H1 (cell line): ENCODE results near the gene GON4L. TPM values are rescaled to one million over a fixed set of nuclear protein-coding genes. Genes with fewer than 3 reads are reported as not detected.
"Not testable (repeated sequence)": the region's sequence is repeated elsewhere in the genome, so short reads cannot be mapped to it uniquely, and the experiment has no call there.

Experiments
- CTCF ChIA-PET: fragments of 300-600 bp; sonication (Branson Sonifier 250); formaldehyde crosslinking; loops from one replicate; lab custom pipeline; 2021; ENCODE audit not compliant: partially characterized antibody; lab: Charles Lee
- POLR2A ChIA-PET: fragments of 300-600 bp; sonication (Branson Sonifier 250); formaldehyde crosslinking; loops from one replicate; lab custom pipeline; 2021; ENCODE audit warnings: inconsistent platforms; ENCODE audit not compliant: partially characterized antibody; lab: Charles Lee
- DNase-seq, 2 experiments: peaks; one replicate each; pipeline versions ENCODE4 v3.0.0 to v3.0.0-alpha.2; 2010 to 2022; ENCODE audit warnings: low spot score in 2 of 2, low read depth in 1 of 2, mixed read lengths in 1 of 2
- FAIRE-seq: peaks from 2 replicates; lab custom pipeline; 2011; peaks lifted over from hg19 to GRCh38; lab: Jason Lieb, UNC
- H2AFZ ChIP-seq: 2 replicates; pipeline ENCODE4 v1.8.1; 2012; ENCODE audit warnings: low read length, inconsistent platforms
- H2AK5ac ChIP-seq: 2 replicates; pipeline ENCODE4 v1.6.1; 2013; ENCODE audit warnings: low read depth, low read length
- H2BK120ac ChIP-seq: replicated peaks from 2 replicates; pipeline ENCODE3; 2013; ENCODE audit warnings: low read depth, low read length, inconsistent platforms
- H2BK12ac ChIP-seq: 2 replicates; pipeline ENCODE4 v1.6.1; 2013; ENCODE audit warnings: low read depth, low read length
- H2BK15ac ChIP-seq: 2 replicates; pipeline ENCODE4 v1.6.1; 2013; ENCODE audit warnings: low read length
- H2BK20ac ChIP-seq: 2 replicates; pipeline ENCODE4 v1.6.1; 2013; ENCODE audit warnings: low read length
- H2BK5ac ChIP-seq: 2 replicates; pipeline ENCODE4 v1.6.1; 2013; ENCODE audit warnings: low read depth, low read length
- H3K14ac ChIP-seq: 2 replicates; pipeline ENCODE4 v1.6.1; 2013; ENCODE audit warnings: inconsistent platforms; ENCODE audit not compliant: insufficient read length
- H3K18ac ChIP-seq: 2 replicates; pipeline ENCODE4 v1.6.1; 2013; ENCODE audit warnings: low read length; ENCODE audit errors: extremely low read depth
- H3K23ac ChIP-seq: 2 replicates; pipeline ENCODE4 v1.6.1; 2013; ENCODE audit warnings: inconsistent platforms; ENCODE audit not compliant: insufficient read length
- H3K23me2 ChIP-seq: 2 replicates; pipeline ENCODE4 v1.6.1; 2013; ENCODE audit warnings: low read depth, low read length
- H3K27ac ChIP-seq: 2 replicates; pipeline ENCODE4 v1.6.1; 2011; ENCODE audit warnings: low read depth, low read length, inconsistent platforms
- H3K27me3 ChIP-seq, 4 experiments: replicated peaks in 1 of 4; 1 replicate in 1 of 4; 2 replicates in 3 of 4; pipeline versions ENCODE4 v1.6.1 to v1.8.1; 2011 to 2013; ENCODE audit warnings: low read length in 3 of 4, mild to moderate bottlenecking in 3 of 4, inconsistent platforms in 2 of 4, mixed read lengths in 2 of 4, moderate library complexity in 1 of 4; ENCODE audit not compliant: control insufficient read depth in 3 of 4, insufficient read depth in 3 of 4; ENCODE audit errors: extremely low read depth in 1 of 4
- H3K36me3 ChIP-seq, 4 experiments: 2 replicates each; pipeline versions ENCODE4 v1.6.1 to v1.8.1; 2011 to 2013; ENCODE audit warnings: mild to moderate bottlenecking in 4 of 4, low read length in 3 of 4, moderate library complexity in 2 of 4, control low read depth in 1 of 4, inconsistent platforms in 1 of 4; ENCODE audit not compliant: insufficient read depth in 4 of 4, control insufficient read depth in 2 of 4
- H3K4ac ChIP-seq: replicated peaks from 2 replicates; pipeline ENCODE3; 2013; ENCODE audit warnings: low read length, low read depth, mixed read lengths, inconsistent platforms; ENCODE audit not compliant: insufficient read length
- H3K4me1 ChIP-seq, 4 experiments: replicated peaks in 1 of 4; 1 replicate in 1 of 4; 2 replicates in 3 of 4; pipeline versions ENCODE4 v1.6.1 to v1.8.1; 2011 to 2013; ENCODE audit warnings: low read length in 3 of 4, inconsistent platforms in 2 of 4, mixed read lengths in 1 of 4; ENCODE audit not compliant: insufficient read depth in 4 of 4, control insufficient read depth in 3 of 4
- H3K4me2 ChIP-seq, 2 experiments: 2 replicates each; pipeline versions ENCODE4 v1.6.1 to v1.8.1; 2011 to 2013; ENCODE audit warnings: low read depth in 2 of 2, low read length in 2 of 2, control low read depth in 1 of 2, inconsistent platforms in 1 of 2, mild to moderate bottlenecking in 1 of 2; ENCODE audit not compliant: insufficient read depth in 1 of 2
- H3K4me3 ChIP-seq, 4 experiments: fragments of 200-600, 300-600 bp in 1 of 4; sonication (generic), shearing (Covaris generic), sonication (Bioruptor Twin) in 1 of 4; 2 replicates each; pipeline versions ENCODE4 v1.5.1 to v1.8.1; 2011 to 2016; ENCODE audit warnings: low read length in 4 of 4, low read depth in 3 of 4, control low read depth in 2 of 4, inconsistent platforms in 2 of 4, mild to moderate bottlenecking in 2 of 4, mixed read lengths in 1 of 4, moderate library complexity in 1 of 4; ENCODE audit not compliant: insufficient read depth in 2 of 4; ENCODE audit errors: extremely low read depth in 1 of 4
- H3K56ac ChIP-seq: replicated peaks from 2 replicates; pipeline ENCODE3; 2013; ENCODE audit warnings: low read depth, mild to moderate bottlenecking, mixed read lengths, low read length, inconsistent platforms; ENCODE audit not compliant: insufficient read length
- H3K79me1 ChIP-seq: 2 replicates; pipeline ENCODE4 v1.6.1; 2013; ENCODE audit warnings: low read depth, low read length, control low read depth
- H3K79me2 ChIP-seq, 2 experiments: 2 replicates each; pipeline versions ENCODE4 v1.6.1 to v1.8.1; 2012 to 2013; ENCODE audit warnings: low read length in 2 of 2, mild to moderate bottlenecking in 2 of 2, inconsistent platforms in 1 of 2; ENCODE audit not compliant: insufficient read depth in 2 of 2, control insufficient read depth in 1 of 2
- H3K9ac ChIP-seq, 4 experiments: replicated peaks in 1 of 4; 1 replicate in 1 of 4; 2 replicates in 3 of 4; pipeline versions ENCODE4 v1.6.1 to v1.8.1; 2011 to 2013; ENCODE audit warnings: low read depth in 3 of 4, low read length in 3 of 4, control low read depth in 2 of 4, mild to moderate bottlenecking in 2 of 4, moderate library complexity in 2 of 4, inconsistent platforms in 1 of 4; ENCODE audit errors: extremely low read depth in 1 of 4
- H3K9me3 ChIP-seq, 2 experiments: 2 replicates each; pipeline versions ENCODE4 v1.6.1 to v1.8.1; 2012 to 2013; ENCODE audit warnings: mild to moderate bottlenecking in 2 of 2, moderate library complexity in 2 of 2, control low read depth in 1 of 2, inconsistent platforms in 1 of 2, low read depth in 1 of 2, low read length in 1 of 2, mixed read lengths in 1 of 2; ENCODE audit not compliant: insufficient read depth in 2 of 2
- H4K20me1 ChIP-seq, 2 experiments: replicated peaks in 1 of 2; 2 replicates each; pipeline versions ENCODE3 to v1.8.1; 2011 to 2013; ENCODE audit warnings: inconsistent platforms in 2 of 2, low read length in 2 of 2, mild to moderate bottlenecking in 1 of 2; ENCODE audit not compliant: insufficient read depth in 2 of 2, control insufficient read depth in 1 of 2
- H4K5ac ChIP-seq: 2 replicates; pipeline ENCODE4 v1.6.1; 2013; ENCODE audit warnings: low read length, low read depth, mixed read lengths, inconsistent platforms; ENCODE audit not compliant: insufficient read length
- H4K8ac ChIP-seq: 2 replicates; pipeline ENCODE4 v1.8.0; 2013; ENCODE audit warnings: mild to moderate bottlenecking, moderate library complexity, low read length, inconsistent platforms; ENCODE audit not compliant: insufficient read depth; ENCODE audit errors: extremely low read depth
- H4K91ac ChIP-seq: replicated peaks from 2 replicates; pipeline ENCODE3; 2013; ENCODE audit warnings: low read length, mixed read lengths, inconsistent platforms; ENCODE audit not compliant: insufficient read length
- WGBS, 2 experiments: shearing (Covaris generic) in 1 of 2; methylation state at CpG; one replicate each; pipeline versions ENCODE4 v1.1.6 to v1.1.7; 2013 to 2015; ENCODE audit warnings: low lambda C conversion rate in 2 of 2, mixed read lengths in 2 of 2, inconsistent platforms in 1 of 2, low coverage in 1 of 2, missing lambda C conversion rate in 1 of 2; ENCODE audit not compliant: insufficient replicate concordance in 2 of 2, insufficient coverage in 1 of 2, insufficient read length in 1 of 2; ENCODE audit errors: extremely low coverage in 1 of 2, missing lambda C conversion rate in 1 of 2; 5-methylcytosine and 5-hydroxymethylcytosine counted together
- polyA plus RNA-seq, 7 experiments: library from polyadenylated mRNA; depleted of rRNA in 3 of 7; stranded (reverse) in 5 of 7; unstranded in 2 of 7; fragments of >200 nt in 5 of 7; fragments of 200-250 nt in 2 of 7; gene quantifications; 1 replicate in 5 of 7; 2 replicates in 1 of 7; 4 replicates in 1 of 7; pipeline versions ENCODE4 v1.2.1 to v1.2.3, GENCODE V29; 2011 to 2013; ENCODE audit warnings: missing spikeins in 2 of 7, mixed read lengths in 2 of 7
- total RNA-seq: library from RNA; stranded (reverse); fragmentation: NEBNext Ultra II Directional; extraction: Animal tissue kit (Norgen Biotek cat#: 25700); gene quantifications from 2 replicates; pipeline ENCODE4 v1.2.1, GENCODE V29; 2021

GON4L gene
- total and polyA plus RNA-seq, 2 of the 8 experiments (the other 6 are each of a cell fraction or from before 2014, with no cell fraction given): 26.2 to 52.1 TPM

DNA sequence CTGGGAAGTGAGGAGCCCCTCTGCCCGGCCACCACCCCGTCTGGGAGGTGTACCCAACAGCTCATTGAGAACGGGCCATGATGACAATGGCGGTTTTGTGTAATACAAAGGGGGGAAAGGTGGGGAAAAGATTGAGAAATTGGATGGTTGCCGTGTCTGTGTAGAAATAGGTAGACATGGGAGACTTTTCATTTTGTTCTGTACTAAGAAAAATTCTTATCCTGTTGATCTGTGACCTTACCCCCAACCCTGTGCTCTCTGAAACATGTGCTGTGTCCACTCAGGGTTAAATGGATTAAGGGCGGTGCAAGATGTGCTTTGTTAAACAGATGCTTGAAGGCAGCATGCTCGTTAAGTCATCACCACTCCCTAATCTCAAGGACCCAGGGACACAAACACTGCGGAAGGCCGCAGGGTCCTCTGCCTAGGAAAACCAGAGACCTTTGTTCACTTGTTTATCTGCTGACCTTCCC lies 22.1 kb downstream of the GON4L start:
- H4K91ac ChIP-seq, DNase-seq, CTCF ChIA-PET: not testable (repeated sequence)

More for the DNA sequence above, 22.1 kb downstream of the GON4L start:
- H3K23ac ChIP-seq, H3K18ac ChIP-seq, H2BK5ac ChIP-seq, H3K27me3 ChIP-seq, H4K20me1 ChIP-seq, H2AK5ac ChIP-seq, H2BK15ac ChIP-seq, H3K4ac ChIP-seq, H2BK120ac ChIP-seq, FAIRE-seq, H3K4me3 ChIP-seq, H2BK12ac ChIP-seq, H3K14ac ChIP-seq, H3K23me2 ChIP-seq, H3K9me3 ChIP-seq, H3K4me2 ChIP-seq, H3K36me3 ChIP-seq, H4K8ac ChIP-seq, H2AFZ ChIP-seq, H3K9ac ChIP-seq, H4K5ac ChIP-seq, H2BK20ac ChIP-seq, H3K4me1 ChIP-seq, H3K27ac ChIP-seq, H3K79me1 ChIP-seq, H3K56ac ChIP-seq: not testable (repeated sequence)
- H3K79me2 ChIP-seq: peaks cover 0 to 21% of the 10 kb centered on the region in 2 experiments; a peak in 2 of 4 replicates
- 88% methylated on average over 8 of the region's 9 CpGs; no CpG with 5 or more reads in 1 of the 2 experiments for WGBS, 2 experiments
- POLR2A ChIA-PET: interaction anchor here (1.0 to 1.5 kb wide), 2 partner anchors 13 to 29 kb away, joined by 3 read pairs; no protein-coding TSS in a partner anchor
